SK-N-SH treated with all-trans-retinoic acid at 6 μM for 48 hours (cell line): ENCODE data around the gene PGC.

Source experiments
- CSDC2 ChIP-seq: fragments of 250-450 bp; sonication (Bioruptor Pico); IDR thresholded peaks from 2 replicates; pipeline ENCODE4 v1.5.0; 2020; ENCODE audit warnings: mild to moderate bottlenecking, moderate library complexity
- CSRNP3 ChIP-seq: fragments of 250-450 bp; sonication (Bioruptor Pico); IDR thresholded peaks from 2 replicates; pipeline ENCODE4 v1.5.1; 2021; ENCODE audit warnings: mild to moderate bottlenecking, moderate library complexity
- ISL1 ChIP-seq: fragments of 250-450 bp; sonication (Bioruptor Pico); IDR thresholded peaks from 2 replicates; pipeline ENCODE4 v2.1.2; 2022; ENCODE audit warnings: mild to moderate bottlenecking, moderate library complexity
- RARB ChIP-seq: fragments of 250-450 bp; sonication (Bioruptor Pico); IDR thresholded peaks from 2 replicates; pipeline ENCODE4 v1.8.0; 2021; ENCODE audit warnings: mild to moderate bottlenecking, moderate library complexity
- TOX ChIP-seq: fragments of 250-450 bp; sonication (Bioruptor Pico); IDR thresholded peaks from 2 replicates; pipeline ENCODE4 v1.8.0; 2021; ENCODE audit warnings: mild to moderate bottlenecking, moderate library complexity, borderline replicate concordance
- TSHZ2 ChIP-seq: fragments of 250-450 bp; sonication (Bioruptor Pico); IDR thresholded peaks from 2 replicates; pipeline ENCODE4 v1.5.0; 2020; ENCODE audit warnings: mild to moderate bottlenecking, moderate library complexity
- ZC3H10 ChIP-seq: fragments of 250-450 bp; sonication (Bioruptor Pico); IDR thresholded peaks from 2 replicates; pipeline ENCODE4 v1.5.1; 2021; ENCODE audit warnings: mild to moderate bottlenecking, moderate library complexity
- ZFP3 ChIP-seq: fragments of 250-450 bp; sonication (Bioruptor Pico); IDR thresholded peaks from 2 replicates; pipeline ENCODE4 v1.5.0; 2020; ENCODE audit warnings: mild to moderate bottlenecking, moderate library complexity
- ZFP30 ChIP-seq: fragments of 450-650 bp; formaldehyde crosslinking; IDR thresholded peaks from 2 replicates; pipeline ENCODE4 v1.5.0; 2022; ENCODE audit warnings: mild to moderate bottlenecking, moderate library complexity
- ZNF70 ChIP-seq: fragments of 450-650 bp; formaldehyde crosslinking; IDR thresholded peaks from 2 replicates; pipeline ENCODE4 v1.5.0; 2020; ENCODE audit warnings: mild to moderate bottlenecking, moderate library complexity
- ZNF8 ChIP-seq: fragments of 450-650 bp; formaldehyde crosslinking; IDR thresholded peaks from 2 replicates; pipeline ENCODE4 v1.5.0; 2020; ENCODE audit warnings: mild to moderate bottlenecking, moderate library complexity
- TF ChIP-seq, protein P1 (sequence below): fragments of 250-450 bp; sonication (Bioruptor Pico); IDR thresholded peaks from 2 replicates; pipeline ENCODE4 v1.8.0; 2020; ENCODE audit warnings: mild to moderate bottlenecking, moderate library complexity, borderline replicate concordance

- no peak for TF ChIP-seq CSDC2 (CRISPR knock-in tag)
- TF ChIP-seq RARB (CRISPR knock-in tag) = no peak
- no peak for TF ChIP-seq ZNF70 (CRISPR knock-in tag)
- no peak for TF ChIP-seq ZFP30
- TF ChIP-seq ISL1 (CRISPR knock-in tag) = no peak
- TF ChIP-seq TOX (CRISPR knock-in tag) = no peak
- no peak for TF ChIP-seq ZNF8 (CRISPR knock-in tag)
- TF ChIP-seq, protein P1, sequence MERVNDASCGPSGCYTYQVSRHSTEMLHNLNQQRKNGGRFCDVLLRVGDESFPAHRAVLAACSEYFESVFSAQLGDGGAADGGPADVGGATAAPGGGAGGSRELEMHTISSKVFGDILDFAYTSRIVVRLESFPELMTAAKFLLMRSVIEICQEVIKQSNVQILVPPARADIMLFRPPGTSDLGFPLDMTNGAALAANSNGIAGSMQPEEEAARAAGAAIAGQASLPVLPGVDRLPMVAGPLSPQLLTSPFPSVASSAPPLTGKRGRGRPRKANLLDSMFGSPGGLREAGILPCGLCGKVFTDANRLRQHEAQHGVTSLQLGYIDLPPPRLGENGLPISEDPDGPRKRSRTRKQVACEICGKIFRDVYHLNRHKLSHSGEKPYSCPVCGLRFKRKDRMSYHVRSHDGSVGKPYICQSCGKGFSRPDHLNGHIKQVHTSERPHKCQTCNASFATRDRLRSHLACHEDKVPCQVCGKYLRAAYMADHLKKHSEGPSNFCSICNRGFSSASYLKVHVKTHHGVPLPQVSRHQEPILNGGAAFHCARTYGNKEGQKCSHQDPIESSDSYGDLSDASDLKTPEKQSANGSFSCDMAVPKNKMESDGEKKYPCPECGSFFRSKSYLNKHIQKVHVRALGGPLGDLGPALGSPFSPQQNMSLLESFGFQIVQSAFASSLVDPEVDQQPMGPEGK (CRISPR knock-in tag) = no peak
- TF ChIP-seq CSRNP3 (CRISPR knock-in tag) = no peak
- TF ChIP-seq ZFP3 (CRISPR knock-in tag) = no peak
- TF ChIP-seq ZC3H10 (CRISPR knock-in tag) = no peak
- TF ChIP-seq TSHZ2 = no peak
Measured at GRCh38 chr6:41719436-41720261, 27.5 kb downstream of the PGC start.
